Transverse colon (tissue), 4 donors: ENCODE results near the gene PHF14. TPM values are rescaled to one million over a fixed set of nuclear protein-coding genes. Genes with fewer than 3 reads are reported as not detected.
"Not testable (repeated sequence)": the region's sequence is repeated elsewhere in the genome, so short reads cannot be mapped to it uniquely, and the experiment has no call there.

ENCODE experiments used
- DNase-seq: peaks from one replicate; pipeline ENCODE4 v3.0.0-alpha.2; 2019
- H3K27ac ChIP-seq, 4 donors: fragments of 200-600 bp; sonication (generic); 2 replicates each; pipeline ENCODE4 v1.5.1; 2016 to 2018; ENCODE audit warnings: inconsistent platforms in 4 of 4
- H3K27me3 ChIP-seq: fragments of 200-600 bp; sonication (generic); 2 replicates; pipeline ENCODE4 v1.5.1; 2017; ENCODE audit warnings: inconsistent platforms
- H3K36me3 ChIP-seq, 4 donors: fragments of 200-600 bp; sonication (generic); 2 replicates each; pipeline ENCODE4 v1.5.1; 2017 to 2019; ENCODE audit warnings: inconsistent platforms in 4 of 4
- H3K4me1 ChIP-seq, 4 donors: fragments of 200-600 bp; sonication (generic); 2 replicates each; pipeline ENCODE4 v1.5.1; 2017 to 2020; ENCODE audit warnings: inconsistent platforms in 4 of 4
- H3K4me3 ChIP-seq, 4 donors: fragments of 200-600 bp; sonication (generic); 1 replicate in 1 of 4; 2 replicates in 3 of 4; pipeline versions ENCODE4 v1.5.1 to v1.6.1; 2017 to 2019; ENCODE audit warnings: inconsistent platforms in 4 of 4
- H3K9me3 ChIP-seq, 2 donors: fragments of 200-600 bp; sonication (generic); 2 replicates each; pipeline ENCODE4 v1.5.1; 2017 to 2019; ENCODE audit warnings: inconsistent platforms in 2 of 2
- CTCF ChIP-seq, 5 experiments: fragments of 200-600 bp in 3 of 5; fragments of 450-650 bp in 2 of 5; sonication (generic) in 3 of 5; IDR thresholded peaks; 1 replicate in 2 of 5; 2 replicates in 3 of 5; pipeline ENCODE4 v1.5.1; 2016 to 2017; ENCODE audit warnings: antibody characterized with exemption in 5 of 5, inconsistent platforms in 3 of 5, mild to moderate bottlenecking in 2 of 5, moderate library complexity in 1 of 5
- EP300 ChIP-seq: sonication (generic); formaldehyde crosslinking; IDR thresholded peaks from one replicate; pipeline ENCODE4 v1.6.1; 2017; ENCODE audit warnings: antibody characterized with exemption, low read depth
- POLR2A ChIP-seq: fragments of 450-650 bp; IDR thresholded peaks from one replicate; pipeline ENCODE4 v1.6.1; 2016; ENCODE audit warnings: antibody characterized with exemption, mild to moderate bottlenecking, moderate library complexity
- POLR2AphosphoS5 ChIP-seq, 3 donors: sonication (generic); formaldehyde crosslinking; IDR thresholded peaks; one replicate each; pipeline ENCODE4 v1.6.1; 2016; ENCODE audit warnings: antibody characterized with exemption in 3 of 3
- WGBS, 2 donors: methylation state at CpG; one replicate each; pipeline ENCODE4 v1.1.5; 2018; ENCODE audit warnings: low coverage in 1 of 2; 5-methylcytosine and 5-hydroxymethylcytosine counted together
- in situ Hi-C, 4 donors: fragments of 200-750 bp; cut with MboI; loops; one replicate each; pipeline versions ENCODE4 v1.15.0 to v1.15.1; 2017; ENCODE audit warnings: low sequenced_read_pairs in 3 of 4, low pct_ligation_motif_present in 1 of 4, low pct_unique_long_range_greater_than_20kb in 1 of 4
- intact Hi-C: fragments of 100-400 bp; cut with DNase I; formaldehyde crosslinking; loops from one replicate; pipeline ENCODE4 v1.15.1; 2023; ENCODE audit warnings: low total_unique reads
- total RNA-seq, 4 donors: library from RNA; depleted of rRNA; stranded (reverse); fragments of >200 nt; gene quantifications; one replicate each; pipeline ENCODE4 v1.1.0, GENCODE V29; 2016

The PHF14 gene
- 10 to 100 TPM; 24.3 to 42.1 (median 28.8) TPM for total RNA-seq

GRCh38 chr7:10973061-10973941 is at the start of gene PHF14:
Gene PHF14, plus strand, starts transcription at chr7:10973872. Its CDS starts 452 bp downstream, at chr7:10974324.
- WGBS, 2 donors = 10 to 52% methylated on average over 11 to 39 of the region's 39 CpGs
- no peaks in the 10 kb centered on the region for H3K27me3 ChIP-seq
- in situ Hi-C loops = no loop called here
- H3K4me1 ChIP-seq = peaks cover 6 to 18% (median 7%) of the 10 kb centered on the region in 4 donors
- peak within 1 kb of the TSS; percentile 87 to 96 (median 92) for H3K27ac ChIP-seq
- TF ChIP-seq POLR2A (peak; percentile 85), EP300 (no peak), CTCF (IDR thresholded peaks at IDR 0.05) (no peak), POLR2AphosphoS5 (IDR thresholded peaks at IDR 0.05) (peak; percentile 86 to 94 (median 92))
- no peaks in the 10 kb centered on the region for H3K9me3 ChIP-seq
- DNase-seq = peak; percentile 98
- intact Hi-C loops = no loop called here
- H3K4me3 ChIP-seq = peak within 1 kb of the TSS; percentile 63 to 98 (median 90)
- H3K36me3 ChIP-seq = no peaks in the 10 kb centered on the region

- peaks cover 0 to 6% (median 0%) of the 10 kb centered on the region in 4 donors for H3K4me1 ChIP-seq
- no peaks in the 10 kb centered on the region for H3K9me3 ChIP-seq
- no peaks in the 10 kb centered on the region for H3K36me3 ChIP-seq
- H3K4me3 ChIP-seq = no peak overlapping the region
- TF ChIP-seq POLR2A (no peak), POLR2AphosphoS5 (IDR thresholded peaks at IDR 0.05) (no peak), CTCF (IDR thresholded peaks at IDR 0.05) (no peak), EP300 (no peak)
- in situ Hi-C loops = no loop called here
- intact Hi-C loops = no loop called here
- 79 to 80% methylated on average over 2 of the region's 2 CpGs for WGBS, 2 donors
- H3K27me3 ChIP-seq = no peaks in the 10 kb centered on the region
- no peak overlapping the region for H3K27ac ChIP-seq
- DNase-seq = no peak
Measured at GRCh38 chr7:10924370-10924769, 49.3 kb upstream of the PHF14 start.

- H3K36me3 ChIP-seq = peaks cover 0 to 16% (median 0%) of the 10 kb centered on the region in 4 donors
- intact Hi-C loops, H3K27me3 ChIP-seq, DNase-seq, H3K9me3 ChIP-seq, in situ Hi-C loops, H3K4me1 ChIP-seq, H3K4me3 ChIP-seq: not testable (repeated sequence)
- peak overlapping the region in 2 of 4 donors; percentile 12 to 23 for H3K27ac ChIP-seq
- WGBS, 2 donors = 85 to 100% methylated on average over 1 to 3 of the region's 3 CpGs
Measured at GRCh38 chr7:10928203-10928602, 45.5 kb upstream of the PHF14 start.

GRCh38 chr7:10930551-10930950 is 43.1 kb upstream of the PHF14 start:
- Histone ChIP-seq H3K4me1 (peaks cover 0 to 16% (median 11%) of the 10 kb centered on the region in 4 donors), H3K9me3 (no peaks in the 10 kb centered on the region), H3K36me3 (peaks cover 0 to 36% (median 3%) of the 10 kb centered on the region in 4 donors), H3K27ac (no peak overlapping the region), H3K4me3 (no peak overlapping the region), H3K27me3 (no peaks in the 10 kb centered on the region)
- WGBS, 2 donors = 89% methylated on average over 3 of the region's 3 CpGs; no CpG with 5 or more reads in 1 of the 2 donors
- DNase-seq = no peak
- no peak for TF ChIP-seq POLR2AphosphoS5 (IDR thresholded peaks at IDR 0.05)
- TF ChIP-seq CTCF (IDR thresholded peaks at IDR 0.05) = no peak
- TF ChIP-seq EP300 = no peak
- TF ChIP-seq POLR2A = no peak
- intact Hi-C loops = no loop called here
- in situ Hi-C loops = no loop called here
